HepG2 (cell line): Measurements from ENCODE around the gene HOXB6.

Source experiments
- HMG20B ChIP-seq: conservative IDR thresholded peaks from 2 replicates; pipeline ENCODE4 v1.6.1; 2016; ENCODE audit warnings: missing genetic modification reagents, missing compliant biosample characterization
- POLR2AphosphoS2 ChIP-seq: IDR thresholded peaks from 2 replicates; pipeline ENCODE4 v1.6.1; 2011; ENCODE audit warnings: low read depth, low read length, improper control_type of control experiment
- ZSCAN29 ChIP-seq: sonication (generic); formaldehyde crosslinking; conservative IDR thresholded peaks from 2 replicates; pipeline ENCODE4 v1.4.0; 2020; ENCODE audit warnings: mild to moderate bottlenecking, missing genetic modification reagents

DNA sequence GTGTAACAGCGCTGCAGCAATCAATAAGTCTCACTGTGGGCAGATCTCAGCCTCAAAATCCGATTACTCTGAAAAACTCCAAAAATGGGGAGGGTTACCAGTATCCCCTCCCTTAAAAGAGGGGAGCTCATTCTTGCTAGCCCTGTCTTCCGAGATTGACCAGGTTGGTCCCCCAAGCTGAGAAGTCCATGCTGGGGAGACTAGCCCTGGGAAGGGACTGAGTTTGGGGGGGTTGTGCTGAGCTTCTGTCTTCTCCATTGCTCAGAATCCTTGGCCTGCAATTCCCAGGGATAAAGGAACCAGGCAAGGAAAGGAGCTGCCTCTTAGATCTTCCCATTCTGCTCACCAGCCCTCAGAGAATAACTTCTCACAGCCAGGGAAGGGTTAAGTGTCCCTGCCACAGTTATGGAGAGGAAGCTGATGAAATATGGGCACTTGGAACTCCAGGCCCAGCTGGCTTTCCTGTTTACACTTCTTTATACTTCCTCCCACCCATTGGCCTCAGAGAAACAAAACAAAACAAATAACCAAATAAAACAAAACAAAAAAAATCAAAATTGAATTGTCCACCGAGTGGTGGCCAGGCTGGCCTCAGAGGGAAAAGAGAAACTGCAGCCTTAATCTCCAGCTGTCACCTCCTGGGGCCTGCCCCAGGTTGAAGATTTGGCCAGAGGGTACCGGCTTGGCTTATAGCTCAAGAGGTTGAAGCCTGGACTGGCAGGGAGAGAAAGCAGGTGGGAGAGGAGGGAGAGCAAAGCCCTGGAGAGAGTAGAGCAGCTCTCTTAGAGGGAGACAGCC lies 17.3 kb downstream of the HOXB6 start:
- TF ChIP-seq POLR2AphosphoS2 (no peak), HMG20B (CRISPR knock-in tag) (no peak), ZSCAN29 (CRISPR knock-in tag) (no peak)
